Chondrocyte (in vitro differentiated cells): Measurements from ENCODE around the gene AASDHPPT. TPM values are rescaled to one million over a fixed set of nuclear protein-coding genes. Genes with fewer than 3 reads are reported as not detected.
A peak's percentile ranks its signal among the peaks of the same experiment; 100 is the strongest.

ENCODE experiments used
- DNase-seq: peaks from one replicate; pipeline ENCODE4 v3.0.0; 2021; ENCODE audit warnings: mixed read lengths, low spot score
- H3K27ac Mint-ChIP-seq: one replicate; pipeline ENCODE4 v1.8.0; 2021; ENCODE audit warnings: mild to moderate bottlenecking, moderate library complexity, mixed read lengths; ENCODE audit not compliant: unreplicated experiment
- H3K27me3 Mint-ChIP-seq: 2 replicates; pipeline ENCODE4 v1.8.0; 2021; ENCODE audit warnings: low read depth, mixed read lengths
- H3K36me3 Mint-ChIP-seq: 2 replicates; pipeline ENCODE4 v1.8.0; 2021; ENCODE audit warnings: low read depth, mixed read lengths
- H3K4me1 Mint-ChIP-seq: 2 replicates; pipeline ENCODE4 v1.8.0; 2021; ENCODE audit warnings: low read depth, mild to moderate bottlenecking, mixed read lengths
- H3K4me3 Mint-ChIP-seq: one replicate; pipeline ENCODE4 v1.8.0; 2021; ENCODE audit warnings: mild to moderate bottlenecking, moderate library complexity, mixed read lengths; ENCODE audit not compliant: unreplicated experiment
- H3K9me3 Mint-ChIP-seq: 2 replicates; pipeline ENCODE4 v1.8.0; 2021; ENCODE audit warnings: low read depth, mixed read lengths
- long read RNA-seq: library from polyadenylated mRNA; stranded (forward); transcript quantifications from one replicate; pipeline ENCODE4 v2.0.0, GENCODE V29; 2021
- total RNA-seq: library from RNA; stranded (reverse); gene quantifications from 3 replicates; pipeline ENCODE4 v1.2.1, GENCODE V29; 2021
- TF ChIP-seq, protein P1 (sequence below): fragments of 200-600 bp; sonication (generic); IDR thresholded peaks from 2 replicates; pipeline ENCODE4 v1.5.0; 2021; ENCODE audit warnings: antibody characterized with exemption, mild to moderate bottlenecking, moderate library complexity

Gene AASDHPPT, protein sequence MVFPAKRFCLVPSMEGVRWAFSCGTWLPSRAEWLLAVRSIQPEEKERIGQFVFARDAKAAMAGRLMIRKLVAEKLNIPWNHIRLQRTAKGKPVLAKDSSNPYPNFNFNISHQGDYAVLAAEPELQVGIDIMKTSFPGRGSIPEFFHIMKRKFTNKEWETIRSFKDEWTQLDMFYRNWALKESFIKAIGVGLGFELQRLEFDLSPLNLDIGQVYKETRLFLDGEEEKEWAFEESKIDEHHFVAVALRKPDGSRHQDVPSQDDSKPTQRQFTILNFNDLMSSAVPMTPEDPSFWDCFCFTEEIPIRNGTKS
- total RNA-seq = 38.1 to 41.0 TPM (median 39.0 TPM) in 3 replicates
- long read RNA-seq, full-length matches to known transcripts = 109 of 111 reads
- long read RNA-seq, partial matches to known transcripts = 0 of 111 reads
- long read RNA-seq, other reads (novel, unspliced or antisense) = 2 of 111 reads

DNA sequence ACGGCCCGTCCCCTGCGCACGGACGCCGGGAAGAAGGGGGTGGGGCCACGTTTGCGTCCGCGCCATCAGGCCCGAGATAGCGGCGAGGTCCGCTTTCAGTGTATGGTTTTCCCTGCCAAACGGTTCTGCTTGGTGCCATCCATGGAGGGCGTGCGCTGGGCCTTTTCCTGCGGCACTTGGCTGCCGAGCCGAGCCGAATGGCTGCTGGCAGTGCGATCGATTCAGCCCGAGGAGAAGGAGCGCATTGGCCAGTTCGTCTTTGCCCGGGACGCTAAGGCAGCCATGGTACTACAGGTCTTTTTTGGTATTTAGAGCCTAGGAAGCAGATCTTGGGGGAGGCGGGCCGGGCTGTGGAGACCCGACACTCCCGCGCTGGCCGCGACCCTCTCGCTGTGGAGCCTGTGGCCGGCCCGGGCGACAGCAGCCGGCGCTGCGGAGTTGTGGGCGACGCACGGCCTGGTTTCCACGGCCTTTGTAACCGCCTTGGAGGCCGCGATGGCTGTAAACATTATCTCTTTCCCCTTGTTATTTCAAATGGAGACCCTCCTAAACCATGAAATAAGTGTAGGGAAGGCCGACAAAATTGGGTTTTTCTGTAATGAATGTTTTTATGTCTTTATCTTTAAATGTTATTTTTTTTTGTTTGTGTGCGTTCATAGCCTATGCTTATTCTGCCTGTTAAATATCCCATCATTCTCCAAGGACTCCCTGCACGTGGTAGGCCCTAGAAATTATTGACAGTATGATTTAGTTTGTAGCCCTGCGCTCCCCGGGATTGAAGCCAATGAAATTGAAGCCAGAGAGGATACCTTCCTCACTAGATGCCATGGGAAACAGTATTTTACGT is at the start of gene AASDHPPT:
Gene AASDHPPT, plus strand, starts transcription at position 54 of the 847 bp plus-strand sequence. Its CDS starts 49 bp downstream, at position 103.
- Mint-ChIP-seq H3K27me3 (no peaks in the 10 kb centered on the region), H3K4me1 (peaks cover 34% of the 10 kb centered on the region), H3K4me3 (peak within 1 kb of the TSS; percentile 93), H3K27ac (peak within 1 kb of the TSS; percentile 96), H3K9me3 (no peaks in the 10 kb centered on the region), H3K36me3 (peaks cover 9% of the 10 kb centered on the region)
- TF ChIP-seq, protein P1, sequence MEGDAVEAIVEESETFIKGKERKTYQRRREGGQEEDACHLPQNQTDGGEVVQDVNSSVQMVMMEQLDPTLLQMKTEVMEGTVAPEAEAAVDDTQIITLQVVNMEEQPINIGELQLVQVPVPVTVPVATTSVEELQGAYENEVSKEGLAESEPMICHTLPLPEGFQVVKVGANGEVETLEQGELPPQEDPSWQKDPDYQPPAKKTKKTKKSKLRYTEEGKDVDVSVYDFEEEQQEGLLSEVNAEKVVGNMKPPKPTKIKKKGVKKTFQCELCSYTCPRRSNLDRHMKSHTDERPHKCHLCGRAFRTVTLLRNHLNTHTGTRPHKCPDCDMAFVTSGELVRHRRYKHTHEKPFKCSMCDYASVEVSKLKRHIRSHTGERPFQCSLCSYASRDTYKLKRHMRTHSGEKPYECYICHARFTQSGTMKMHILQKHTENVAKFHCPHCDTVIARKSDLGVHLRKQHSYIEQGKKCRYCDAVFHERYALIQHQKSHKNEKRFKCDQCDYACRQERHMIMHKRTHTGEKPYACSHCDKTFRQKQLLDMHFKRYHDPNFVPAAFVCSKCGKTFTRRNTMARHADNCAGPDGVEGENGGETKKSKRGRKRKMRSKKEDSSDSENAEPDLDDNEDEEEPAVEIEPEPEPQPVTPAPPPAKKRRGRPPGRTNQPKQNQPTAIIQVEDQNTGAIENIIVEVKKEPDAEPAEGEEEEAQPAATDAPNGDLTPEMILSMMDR = peak; percentile 29
- DNase-seq = no peak

DNA sequence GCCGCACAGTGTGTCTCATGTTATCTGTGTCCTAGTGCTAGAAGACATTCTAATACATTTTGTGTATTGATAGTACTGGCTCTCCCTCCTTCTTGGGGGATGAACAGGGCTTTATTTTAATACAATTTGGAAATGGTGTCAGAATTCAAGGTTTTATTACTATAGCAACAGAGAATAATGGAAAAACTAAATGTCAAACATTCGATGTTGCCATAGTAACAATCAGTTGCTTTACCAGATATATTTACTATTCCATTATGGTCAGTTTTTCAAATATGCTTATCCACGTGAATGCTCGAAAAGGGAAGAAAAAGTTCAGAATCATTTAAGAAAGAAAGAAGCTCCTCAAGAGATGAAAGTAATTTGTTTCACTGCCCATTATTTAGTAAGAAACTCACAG is 46.9 kb upstream of the AASDHPPT start:
- TF ChIP-seq, protein P1 = no peak

DNA sequence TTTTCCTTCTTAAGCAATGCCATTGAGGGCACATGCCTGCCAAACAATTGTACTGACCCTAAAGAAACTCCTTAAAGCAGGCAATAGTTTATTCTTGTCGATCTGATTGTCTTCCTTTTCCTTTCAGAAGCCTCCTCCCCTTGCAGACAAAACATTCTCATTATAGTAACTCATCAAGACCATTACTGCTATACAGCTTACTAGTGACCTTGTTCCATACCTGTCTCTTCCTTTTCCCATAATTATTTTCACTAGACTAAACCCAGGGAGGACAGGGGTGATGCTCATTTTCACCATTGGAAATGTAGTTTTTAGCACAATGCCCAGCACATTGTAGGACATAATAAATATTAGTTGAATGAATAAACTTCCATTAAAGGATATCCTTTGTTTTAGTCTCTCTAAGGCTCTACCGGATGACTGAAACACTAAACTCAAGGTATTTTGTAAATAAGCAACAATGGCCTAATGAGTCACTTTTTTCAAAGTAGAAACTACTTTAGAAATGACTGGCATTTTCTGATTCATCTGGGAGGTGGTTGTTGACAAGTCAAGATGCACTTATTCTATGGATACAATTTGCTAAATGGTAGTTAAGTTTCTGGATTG is 46.2 kb upstream of the AASDHPPT start:
- no peaks in the 10 kb centered on the region for H3K9me3 Mint-ChIP-seq
- TF ChIP-seq, protein P1 = no peak
- DNase-seq = no peak
- no peak overlapping the region for H3K27ac Mint-ChIP-seq
- H3K4me3 Mint-ChIP-seq = no peak overlapping the region
- peaks cover 21% of the 10 kb centered on the region for H3K27me3 Mint-ChIP-seq
- H3K4me1 Mint-ChIP-seq = peaks cover 3% of the 10 kb centered on the region
- H3K36me3 Mint-ChIP-seq = no peaks in the 10 kb centered on the region

More for the DNA sequence above, 46.9 kb upstream of the AASDHPPT start:
- no peak overlapping the region for H3K4me3 Mint-ChIP-seq
- H3K4me1 Mint-ChIP-seq = peaks cover 3% of the 10 kb centered on the region
- no peak overlapping the region for H3K27ac Mint-ChIP-seq
- no peaks in the 10 kb centered on the region for H3K36me3 Mint-ChIP-seq
- no peak for DNase-seq
- no peaks in the 10 kb centered on the region for H3K9me3 Mint-ChIP-seq
- peaks cover 23% of the 10 kb centered on the region for H3K27me3 Mint-ChIP-seq

DNA sequence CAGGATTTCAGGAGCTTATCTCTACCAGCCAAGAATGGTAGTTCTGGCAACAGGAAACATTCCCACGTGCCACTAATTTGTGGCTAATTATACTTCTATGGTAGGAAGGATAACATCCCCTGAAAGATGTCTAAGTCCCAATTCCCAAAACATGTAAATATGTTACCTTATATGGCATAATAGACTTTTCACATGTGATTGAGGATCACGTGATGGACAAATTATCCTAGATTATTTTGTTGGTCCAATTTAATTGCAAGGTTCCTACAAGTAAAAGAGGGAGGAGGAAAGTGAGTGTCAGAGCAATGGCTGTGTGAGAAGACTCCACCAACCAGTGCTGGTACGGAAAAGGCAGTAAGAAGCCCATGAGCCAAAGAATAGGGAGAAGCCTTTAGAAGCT is 45.5 kb upstream of the AASDHPPT start:
- no peak overlapping the region for H3K4me3 Mint-ChIP-seq
- H3K9me3 Mint-ChIP-seq = no peaks in the 10 kb centered on the region
- peaks cover 22% of the 10 kb centered on the region for H3K27me3 Mint-ChIP-seq
- H3K4me1 Mint-ChIP-seq = peaks cover 3% of the 10 kb centered on the region
- no peak overlapping the region for H3K27ac Mint-ChIP-seq
- no peak for DNase-seq
- TF ChIP-seq, protein P1 = no peak
- H3K36me3 Mint-ChIP-seq = no peaks in the 10 kb centered on the region

DNA sequence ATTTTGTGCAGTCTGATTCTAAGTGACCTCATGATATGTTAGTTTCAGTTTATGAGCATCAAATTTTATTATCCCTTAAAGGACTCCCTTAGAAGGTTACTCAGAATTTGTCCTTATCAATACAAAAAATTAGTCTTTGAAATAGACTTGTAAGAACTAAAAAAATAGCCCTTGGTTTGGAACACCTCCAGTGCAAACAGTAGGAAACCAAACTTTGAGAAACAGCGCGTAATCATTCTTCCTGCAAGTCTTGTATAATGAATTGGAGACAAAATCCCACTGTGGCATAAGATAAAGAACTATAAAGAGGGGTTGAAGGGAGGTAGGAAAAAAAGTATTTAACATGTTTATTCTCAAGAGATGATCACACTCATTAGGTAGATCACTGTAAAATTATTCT is 44.6 kb upstream of the AASDHPPT start:
- peaks cover 3% of the 10 kb centered on the region for H3K4me1 Mint-ChIP-seq
- H3K36me3 Mint-ChIP-seq = no peaks in the 10 kb centered on the region
- TF ChIP-seq, protein P1 = no peak
- no peak overlapping the region for H3K27ac Mint-ChIP-seq
- no peak overlapping the region for H3K4me3 Mint-ChIP-seq
- H3K27me3 Mint-ChIP-seq = peaks cover 22% of the 10 kb centered on the region
- no peaks in the 10 kb centered on the region for H3K9me3 Mint-ChIP-seq
- DNase-seq = no peak
